ENCODE measurements around the gene SUSD2.

DNA sequence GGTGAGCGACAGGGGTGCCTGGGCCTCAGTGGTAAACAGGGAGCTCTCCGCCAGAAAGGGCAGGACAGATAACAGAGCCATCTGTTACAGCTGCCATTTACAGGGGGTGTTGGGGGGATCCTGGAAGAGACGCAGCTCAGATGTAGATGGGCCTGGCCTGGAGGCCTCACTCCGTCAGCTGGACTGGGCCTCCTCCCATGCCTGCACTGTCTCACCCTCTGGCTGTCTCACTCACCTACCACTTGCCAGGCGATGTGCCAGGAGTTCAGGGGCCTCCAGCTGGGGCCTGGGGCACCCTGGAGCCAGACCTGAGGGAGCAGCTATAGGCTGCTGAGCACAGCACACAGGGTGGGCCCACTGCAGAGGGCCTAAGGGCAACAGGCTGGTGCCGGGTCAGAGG, 16.3 kb upstream of the SUSD2 start:
- TF ChIP-seq, protein P1, sequence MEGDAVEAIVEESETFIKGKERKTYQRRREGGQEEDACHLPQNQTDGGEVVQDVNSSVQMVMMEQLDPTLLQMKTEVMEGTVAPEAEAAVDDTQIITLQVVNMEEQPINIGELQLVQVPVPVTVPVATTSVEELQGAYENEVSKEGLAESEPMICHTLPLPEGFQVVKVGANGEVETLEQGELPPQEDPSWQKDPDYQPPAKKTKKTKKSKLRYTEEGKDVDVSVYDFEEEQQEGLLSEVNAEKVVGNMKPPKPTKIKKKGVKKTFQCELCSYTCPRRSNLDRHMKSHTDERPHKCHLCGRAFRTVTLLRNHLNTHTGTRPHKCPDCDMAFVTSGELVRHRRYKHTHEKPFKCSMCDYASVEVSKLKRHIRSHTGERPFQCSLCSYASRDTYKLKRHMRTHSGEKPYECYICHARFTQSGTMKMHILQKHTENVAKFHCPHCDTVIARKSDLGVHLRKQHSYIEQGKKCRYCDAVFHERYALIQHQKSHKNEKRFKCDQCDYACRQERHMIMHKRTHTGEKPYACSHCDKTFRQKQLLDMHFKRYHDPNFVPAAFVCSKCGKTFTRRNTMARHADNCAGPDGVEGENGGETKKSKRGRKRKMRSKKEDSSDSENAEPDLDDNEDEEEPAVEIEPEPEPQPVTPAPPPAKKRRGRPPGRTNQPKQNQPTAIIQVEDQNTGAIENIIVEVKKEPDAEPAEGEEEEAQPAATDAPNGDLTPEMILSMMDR (conservative IDR thresholded peaks at IDR 0.05 in 1 of 2, IDR thresholded peaks at IDR 0.05 in 1 of 2; ENCODE audit: low read depth in 1 of 2, low read length in 2 of 2) = no peak
- TF ChIP-seq EZH2 (IDR thresholded peaks at IDR 0.05; ENCODE audit: low read length, missing control alignments) = no peak
